HepG2 (cell line): Measurements from ENCODE around the gene ABAT. TPM values are rescaled to one million over a fixed set of nuclear protein-coding genes. Genes with fewer than 3 reads are reported as not detected.

ENCODE experiments used
- AGO2 ChIP-seq: fragments of 200-400 bp; formaldehyde crosslinking; optimal IDR thresholded peaks from 2 replicates; pipeline ENCODE3; 2017; ENCODE audit warnings: mild to moderate bottlenecking, low read depth, low read length, moderate library complexity
- DDIT3 ChIP-seq: sonication (generic); formaldehyde crosslinking; IDR thresholded peaks from 2 replicates; pipeline ENCODE4 v1.4.0; 2020; ENCODE audit warnings: mild to moderate bottlenecking, missing genetic modification reagents
- PBX2 ChIP-seq: IDR thresholded peaks from 2 replicates; pipeline ENCODE4 v1.6.1; 2016; ENCODE audit warnings: control low read depth
- POLR2G ChIP-seq: fragments of 200-400 bp; formaldehyde crosslinking; IDR thresholded peaks from 2 replicates; pipeline ENCODE4 v1.6.1; 2018; ENCODE audit warnings: mild to moderate bottlenecking, low read depth, low read length, moderate library complexity
- RERE ChIP-seq: IDR thresholded peaks from 2 replicates; pipeline ENCODE4 v1.6.1; 2016; ENCODE audit warnings: low read depth, missing genetic modification reagents, missing compliant biosample characterization
- SMC3 ChIP-seq: IDR thresholded peaks from 2 replicates; pipeline ENCODE4 v1.6.1; 2011; ENCODE audit warnings: low read length, improper control_type of control experiment
- SNRNP70 ChIP-seq: fragments of 200-400 bp; formaldehyde crosslinking; IDR thresholded peaks from 2 replicates; pipeline ENCODE4 v1.6.1; 2017; ENCODE audit warnings: mild to moderate bottlenecking, low read depth, low read length, moderate library complexity
- ZBTB10 ChIP-seq: sonication (generic); formaldehyde crosslinking; IDR thresholded peaks from 2 replicates; pipeline ENCODE4 v1.4.0; 2020; ENCODE audit warnings: missing genetic modification reagents, borderline replicate concordance
- ZNF282 ChIP-seq: fragments of 450-650 bp; IDR thresholded peaks from 2 replicates; pipeline ENCODE4 v1.6.1; 2018; ENCODE audit not compliant: partially characterized antibody
- ZNF296 ChIP-seq: sonication (generic); formaldehyde crosslinking; conservative IDR thresholded peaks from 2 replicates; pipeline ENCODE4 v1.5.0; 2020; ENCODE audit warnings: mild to moderate bottlenecking, missing genetic modification reagents
- ZNF414 ChIP-seq: sonication (generic); formaldehyde crosslinking; IDR thresholded peaks from 2 replicates; pipeline ENCODE4 v1.5.0; 2020; ENCODE audit warnings: missing genetic modification reagents
- ZNF687 ChIP-seq: sonication (generic); formaldehyde crosslinking; IDR thresholded peaks from 2 replicates; pipeline ENCODE4 v1.5.1; 2020; ENCODE audit warnings: mild to moderate bottlenecking, missing genetic modification reagents, moderate library complexity
- ZNF766 ChIP-seq: sonication (generic); formaldehyde crosslinking; IDR thresholded peaks from 2 replicates; pipeline ENCODE4 v1.5.0; 2020; ENCODE audit warnings: missing genetic modification reagents, borderline replicate concordance
- polyA plus RNA-seq, 8 experiments: library from polyadenylated mRNA; depleted of rRNA in 3 of 8; stranded (reverse) in 7 of 8; unstranded in 1 of 8; fragments of >200 nt; fragmentation: Illumina TruSeq in 4 of 8; extraction: Trizol in 4 of 8; gene quantifications; 2 replicates each; pipeline versions ENCODE4 v1.2.1 to v1.2.3, GENCODE V29; 2011 to 2016; ENCODE audit warnings: low read depth in 4 of 8, missing spikeins in 1 of 8, mixed read lengths in 1 of 8; ENCODE audit not compliant: insufficient read depth in 1 of 8
- total RNA-seq, 5 experiments: library from RNA; depleted of rRNA; stranded (reverse); fragments of >200 nt; fragmentation: Illumina TruSeq; extraction: Trizol; gene quantifications; 2 replicates each; pipeline ENCODE4 v1.2.3, GENCODE V29; 2016; ENCODE audit warnings: low read depth in 1 of 5

The ABAT gene
- total and polyA plus RNA-seq, 2 of the 13 experiments (the other 11 are each of a cell fraction or from before 2014, with no cell fraction given) = 47.6 to 97.3 TPM

- TF ChIP-seq ZBTB10 (no peak), RERE (no peak), DDIT3 (no peak), ZNF296 (CRISPR knock-in tag) (no peak), ZNF766 (no peak), ZNF414 (no peak), SMC3 (no peak), ZNF282 (no peak), SNRNP70 (no peak), AGO2 (peak; percentile 86), POLR2G (0 out of 2 replicates have a peak, but pooled peaks have one; percentile 2), ZNF687 (CRISPR knock-in tag) (0 out of 2 replicates have a peak, but pooled peaks have one; percentile 20), PBX2 (CRISPR knock-in tag) (no peak)
These were observed 158.3 kb downstream of the ABAT start (continued) for GRCh38 chr16:8832717-8833105.
